RPMI8226 (cell line): Measurements from ENCODE around the gene DDX51.

ENCODE experiments used
- DNase-seq: peaks from one replicate; pipeline ENCODE4 v3.0.0-alpha.2; 2015

The DDX51 gene

DNA sequence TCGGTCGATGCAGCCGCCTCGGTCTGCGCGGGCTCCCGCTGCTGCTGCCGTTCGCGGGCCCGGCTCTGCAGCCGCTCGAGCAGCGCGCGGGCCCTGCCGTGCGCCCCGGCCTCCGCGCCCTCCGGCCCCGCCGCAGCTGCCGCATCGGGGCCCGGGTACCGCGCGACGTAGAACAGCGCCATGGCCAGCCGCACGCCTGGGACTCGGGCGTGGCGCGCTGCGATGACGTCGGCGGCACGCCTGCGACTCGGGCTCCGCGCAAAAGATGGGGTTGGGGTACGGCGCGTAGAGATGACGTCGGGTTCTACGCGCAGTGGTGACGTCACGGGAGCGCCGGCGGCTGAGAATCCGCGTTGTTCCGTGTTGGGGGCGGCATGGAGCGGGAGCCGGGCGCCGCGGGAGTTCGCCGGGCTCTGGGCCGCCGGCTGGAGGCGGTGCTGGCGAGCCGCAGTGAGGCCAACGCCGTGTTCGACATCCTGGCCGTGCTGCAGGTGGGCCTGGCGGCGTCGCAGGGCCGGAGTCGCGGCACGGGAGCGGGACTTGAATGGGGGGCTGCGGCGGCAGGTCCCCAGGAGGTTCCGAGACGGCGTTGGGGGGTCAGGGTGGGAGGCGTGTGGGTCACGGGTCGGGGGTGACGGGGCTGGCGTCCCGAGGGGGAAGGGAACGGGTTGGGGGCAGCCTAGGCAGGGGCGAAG lies at the start of gene DDX51, which contains the start of gene NOC4L:
Gene DDX51 (minus strand): TSS at position 205 of the 695 bp plus-strand sequence. CDS start 23 bp downstream, at position 182.
Gene NOC4L (plus strand): TSS at position 343 of the 695 bp plus-strand sequence. CDS start 32 bp downstream, at position 375.
- DNase-seq: peak; percentile 93

DNA sequence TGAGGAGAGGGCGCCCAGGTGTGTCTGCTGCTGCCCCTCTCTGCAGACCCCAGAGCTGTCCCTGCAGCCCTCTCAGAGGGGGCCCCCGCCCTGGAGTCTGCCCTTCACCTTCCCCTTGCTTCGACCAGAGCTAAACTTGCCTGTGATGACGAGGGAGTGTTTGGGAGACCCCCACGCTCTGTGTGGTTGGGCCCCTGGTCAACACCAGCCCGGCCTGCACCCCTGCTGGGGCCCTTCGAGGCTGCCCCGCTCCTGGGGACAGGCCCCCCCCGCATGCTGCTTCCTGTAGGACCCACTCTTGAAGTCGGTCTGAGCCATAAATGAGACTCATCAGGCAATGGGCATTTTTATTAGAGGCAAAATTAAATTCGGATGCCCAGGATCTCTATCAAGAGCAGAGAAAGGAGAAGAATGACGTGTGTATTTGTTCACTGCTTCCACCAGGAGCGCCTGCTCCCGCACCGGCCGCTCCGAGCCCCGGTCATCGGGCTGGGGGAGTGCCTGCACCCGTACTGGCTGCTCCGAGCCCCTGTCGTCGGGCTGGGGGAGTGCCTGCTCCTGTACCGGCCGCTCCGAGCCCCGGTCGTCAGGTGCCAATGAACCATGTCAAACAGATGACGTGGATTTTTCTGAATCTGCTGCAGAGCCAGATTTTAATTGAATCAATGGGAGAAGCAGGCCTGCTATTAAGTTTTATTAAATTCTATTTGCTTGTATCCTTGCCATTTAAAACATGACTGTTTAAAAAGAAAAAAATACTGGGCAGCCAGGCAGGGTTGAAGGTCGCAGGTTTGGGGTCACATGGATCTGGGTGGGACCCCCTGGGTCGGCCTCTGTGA lies 47.8 kb upstream of the DDX51 start:
- no peak for DNase-seq

DNA sequence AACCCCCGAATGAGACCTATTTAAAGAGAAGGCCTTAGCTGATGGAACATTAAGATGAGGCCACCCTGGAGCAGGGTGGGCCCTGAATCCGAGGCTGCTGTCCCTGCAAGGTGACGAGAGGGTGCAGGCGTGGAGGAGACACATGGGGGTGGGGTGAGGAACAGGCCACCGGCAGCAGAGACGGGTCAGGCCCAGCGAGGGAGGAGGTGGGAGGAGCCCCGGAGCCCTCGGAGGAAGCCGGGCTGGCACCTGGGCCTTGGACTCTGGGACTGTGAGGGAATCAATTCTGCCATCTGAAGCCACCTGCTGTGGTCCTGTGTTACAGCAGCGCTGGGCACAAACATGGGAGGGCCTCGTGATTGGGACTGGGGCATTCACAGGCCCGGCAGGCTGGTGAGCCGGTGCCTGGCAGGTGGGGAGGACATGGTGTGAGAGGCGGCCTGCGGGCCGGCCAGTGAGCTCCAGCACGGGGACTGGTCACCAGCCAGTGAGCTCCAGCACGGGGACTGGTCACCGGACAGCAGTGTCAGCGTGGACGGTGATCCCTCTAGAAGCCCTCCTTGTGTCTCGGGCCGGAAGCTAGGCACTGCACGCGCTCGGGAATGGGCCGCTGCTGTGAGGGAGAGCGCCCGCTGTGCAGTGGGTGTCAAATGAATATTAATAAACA lies 46.8 kb upstream of the DDX51 start:
- DNase-seq: no peak

DNA sequence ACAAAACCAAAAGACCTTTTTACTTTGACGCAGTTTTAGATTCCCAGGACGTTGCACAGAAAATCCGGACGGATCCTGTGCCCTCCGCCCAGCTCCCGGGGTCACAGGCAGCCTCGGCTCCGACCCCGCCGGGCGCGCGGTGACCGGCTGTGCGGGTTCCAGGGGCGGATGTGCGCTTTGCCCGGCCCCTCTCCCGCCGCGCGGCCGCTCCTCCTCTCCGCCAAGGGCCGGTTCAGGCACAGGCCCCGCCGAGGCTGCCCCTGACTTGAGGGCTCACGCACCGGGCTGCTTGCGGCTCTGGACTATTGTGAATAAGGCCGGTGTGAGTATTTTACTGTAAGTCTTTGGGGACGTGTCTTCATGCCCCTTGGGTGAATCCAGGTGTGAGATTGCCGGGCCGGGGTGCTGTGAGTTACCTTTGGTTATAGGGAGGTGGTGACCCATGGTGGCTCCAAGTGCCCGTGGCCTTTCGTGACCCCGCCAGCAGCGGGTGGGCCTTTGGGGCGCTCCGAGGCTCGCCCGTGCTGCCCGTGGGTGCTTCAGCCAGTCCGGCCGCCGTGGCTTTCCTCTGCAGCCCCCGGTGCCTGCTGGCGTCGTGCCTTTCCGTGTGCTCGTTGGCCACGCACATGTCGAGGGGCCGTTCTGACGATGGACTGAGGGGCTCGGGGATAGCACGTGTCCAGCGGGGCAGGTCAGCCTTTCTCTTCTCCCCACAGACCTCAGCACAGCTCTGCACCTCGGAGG lies 46.1 kb upstream of the DDX51 start:
- no peak for DNase-seq

GRCh38 chr12:132189378-132190011 lies 45.4 kb upstream of the DDX51 start:
- DNase-seq: no peak

DNA sequence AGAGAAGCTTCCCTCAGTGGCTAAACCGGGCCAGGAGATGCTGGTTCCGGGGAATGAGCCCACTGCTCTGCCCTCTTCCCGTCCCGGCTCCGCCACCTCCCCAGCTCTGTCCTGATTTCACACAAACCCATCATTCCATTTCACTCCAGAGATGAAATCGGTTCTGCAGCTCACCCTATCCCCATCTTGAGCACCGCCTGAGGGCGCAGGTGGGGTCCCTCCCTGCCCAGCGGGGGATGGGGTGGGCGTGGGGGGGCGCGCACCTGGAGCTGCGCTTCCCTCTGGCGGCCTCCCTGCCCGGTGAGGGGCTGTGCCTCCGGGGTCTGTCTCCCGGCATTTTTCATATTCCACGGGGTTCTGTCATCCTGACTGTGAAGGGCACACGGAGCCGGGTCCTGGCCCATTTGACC lies 44.8 kb upstream of the DDX51 start:
- no peak for DNase-seq

DNA sequence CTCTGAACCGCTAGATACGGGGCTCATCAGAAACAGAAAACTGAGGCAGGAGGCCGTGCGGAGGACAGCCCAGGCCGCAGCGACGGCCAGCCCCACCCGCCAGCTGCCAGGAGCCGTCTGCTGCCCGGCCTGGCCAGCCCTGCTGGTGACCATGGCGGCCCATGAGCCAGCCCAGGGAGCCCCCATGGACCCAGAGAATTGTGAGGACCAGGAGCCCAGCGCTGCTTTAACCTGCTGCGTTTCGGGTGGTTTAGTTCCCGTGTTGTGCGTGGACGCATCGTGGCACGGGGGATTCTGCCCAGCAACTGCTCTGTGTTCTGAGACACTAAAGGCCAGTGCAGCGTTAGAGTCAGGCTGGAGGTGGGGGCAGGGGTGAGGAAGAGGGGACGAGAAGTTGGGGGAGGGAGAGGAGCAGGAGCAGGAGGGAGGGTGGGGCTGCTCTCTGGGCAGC lies 44.4 kb upstream of the DDX51 start:
- DNase-seq: no peak

GRCh38 chr12:132187646-132188450 lies 43.7 kb upstream of the DDX51 start:
- no peak for DNase-seq

- no peak for DNase-seq
Measured at GRCh38 chr12:132186857-132187620, 42.9 kb upstream of the DDX51 start.

DNA sequence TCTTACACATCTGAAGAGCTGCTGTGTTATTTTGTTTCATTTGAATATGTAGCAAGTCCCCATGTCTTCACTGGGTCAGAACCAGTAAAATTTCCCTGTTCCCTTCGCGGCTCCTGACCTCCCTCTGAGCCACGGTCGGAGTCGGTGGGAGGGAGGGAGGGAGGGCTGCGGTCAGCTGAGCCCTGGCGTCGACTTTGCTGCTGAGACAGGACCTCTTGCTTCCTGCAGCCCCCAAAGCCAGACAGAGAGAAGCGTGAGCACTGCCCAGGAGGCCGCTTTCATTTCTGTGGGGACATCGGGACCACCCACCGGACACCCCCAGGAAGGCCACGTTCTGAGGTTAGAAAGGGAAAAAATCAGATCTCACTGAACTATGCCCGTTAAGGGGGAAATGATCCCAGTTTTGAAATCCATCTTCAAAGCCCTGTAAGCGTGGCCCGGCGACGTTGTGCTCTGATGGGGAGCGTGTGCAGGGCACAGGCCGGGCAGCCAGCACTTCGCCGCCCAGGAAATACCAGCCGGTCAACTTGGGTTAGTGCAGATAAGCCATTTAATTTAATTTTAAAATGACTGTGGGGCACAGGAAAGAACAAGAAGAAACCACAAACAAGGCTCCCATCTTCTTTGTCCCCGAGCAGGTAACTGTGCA lies 42.2 kb upstream of the DDX51 start:
- DNase-seq: no peak

- DNase-seq: no peak
Measured at GRCh38 chr12:132185705-132186104, 41.6 kb upstream of the DDX51 start.

- DNase-seq: no peak
Measured at GRCh38 chr12:132182711-132183365, 38.7 kb upstream of the DDX51 start.

GRCh38 chr12:132182206-132182710 lies 38.1 kb upstream of the DDX51 start:
- DNase-seq: no peak

DNA sequence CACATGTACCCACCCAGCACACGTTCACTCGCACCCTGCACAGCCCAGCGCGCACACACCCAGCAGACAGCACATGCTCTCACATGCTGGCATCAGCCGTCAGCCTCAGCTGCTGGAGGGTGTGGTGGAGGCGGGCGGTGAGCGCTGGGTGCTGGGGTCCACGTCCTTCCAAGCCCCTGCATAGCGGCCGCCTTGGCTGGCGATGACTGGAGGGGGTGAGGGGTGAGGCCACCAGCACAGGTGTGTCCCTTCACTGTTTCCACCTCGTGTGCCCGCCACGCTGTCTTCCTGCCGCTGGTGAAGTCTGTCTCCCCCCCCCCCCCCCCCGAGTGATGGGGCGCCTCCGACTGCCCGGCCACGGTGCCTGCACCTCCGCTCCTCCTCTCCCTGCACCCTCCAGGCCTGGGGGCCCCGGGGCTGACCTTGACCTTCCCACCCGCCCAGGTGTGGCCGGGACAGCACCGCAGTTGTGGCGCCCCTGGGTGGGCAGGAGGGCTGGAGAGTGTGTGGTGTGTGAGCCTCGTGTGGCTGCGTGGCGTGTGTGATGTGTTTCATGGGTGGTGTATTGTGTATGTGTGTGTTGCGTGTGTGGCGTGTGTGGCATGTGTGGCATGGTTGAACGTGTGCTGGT lies 37.6 kb upstream of the DDX51 start:
- DNase-seq: no peak

DNA sequence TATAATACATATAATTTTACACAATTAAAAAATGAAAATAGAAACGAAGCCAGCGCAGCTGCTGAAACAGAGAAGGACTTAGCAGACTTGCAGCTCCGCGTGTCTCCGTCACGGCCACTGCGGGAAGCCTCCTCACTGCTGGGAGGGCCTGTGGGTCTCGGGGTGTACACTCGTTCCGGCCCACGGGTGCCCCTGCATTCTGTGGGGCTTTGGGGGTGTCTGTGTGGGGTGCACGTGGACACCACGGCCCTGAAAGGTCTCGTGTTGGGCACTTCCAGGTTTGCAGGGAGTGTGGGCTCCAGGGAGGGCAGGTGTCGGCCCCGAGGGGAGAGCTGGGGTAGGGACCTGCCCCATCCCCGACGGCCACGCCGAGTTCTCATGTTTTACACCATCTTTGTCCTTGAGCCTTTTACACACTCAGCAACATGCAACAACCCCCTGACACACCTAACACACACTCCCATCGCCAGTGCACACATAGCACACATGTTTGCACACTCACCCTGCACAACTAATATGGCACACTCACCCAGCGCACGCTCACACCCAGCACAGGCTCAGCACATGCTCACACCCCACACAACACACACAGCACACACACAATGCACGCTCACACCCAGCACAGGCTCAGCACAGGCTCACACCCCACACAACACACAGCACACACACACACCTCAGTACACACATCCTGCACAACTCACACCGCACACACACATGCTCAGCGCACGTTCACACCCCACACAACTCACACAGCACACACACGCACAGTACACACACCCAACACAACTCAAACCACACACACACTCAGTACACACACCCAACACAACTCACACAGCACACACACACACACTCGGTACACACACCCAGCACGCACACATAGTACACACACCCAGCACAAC lies 36.8 kb upstream of the DDX51 start:
- DNase-seq: no peak

GRCh38 chr12:132179431-132180362 lies 35.6 kb upstream of the DDX51 start:
- DNase-seq: no peak
